Activated effector memory CD4-positive, alpha-beta T cell treated with Interleukin-2 at 50 U/mL for 16 hours (primary cell): ENCODE measurements around the gene FAM24B.

Experiments used
- DNase-seq: peaks from one replicate; pipeline ENCODE4 v3.0.0-alpha.2; 2020

The FAM24B gene

GRCh38 chr10:122822973-122823690 lies 56.2 kb downstream of the FAM24B start:
- no peak for DNase-seq

GRCh38 chr10:122821808-122822207 lies 57.6 kb downstream of the FAM24B start:
- no peak for DNase-seq

- DNase-seq = no peak
These were observed 63.9 kb downstream of the FAM24B start for GRCh38 chr10:122815458-122815857.

GRCh38 chr10:122814493-122814892 lies 64.9 kb downstream of the FAM24B start:
- no peak for DNase-seq

GRCh38 chr10:122812751-122813150 lies 66.6 kb downstream of the FAM24B start:
- DNase-seq = no peak

GRCh38 chr10:122802282-122802681 lies 77.1 kb downstream of the FAM24B start:
- DNase-seq = no peak
